Measurements from ENCODE around the gene C1QTNF7.
A peak's percentile ranks its signal among the peaks of the same experiment; 100 is the strongest.

Gene C1QTNF7

GRCh38 chr4:15427701-15428100, at the start of gene C1QTNF7:
TSS of gene C1QTNF7 (plus strand) at chr4:15428033. CDS start at chr4:15435744, 7,711 bp downstream.
- Mint-ChIP-seq H3K27ac (no peak within 1 kb of the TSS), H3K36me3 (ENCODE audit: low read depth) (no peaks in the 10 kb centered on the region), H3K4me1 (ENCODE audit: low read depth) (peaks cover 28% of the 10 kb centered on the region), H3K4me3 (no peak within 1 kb of the TSS), H3K27me3 (ENCODE audit: low read depth) (no peaks in the 10 kb centered on the region), H3K9me3 (no peaks in the 10 kb centered on the region)
- DNase-seq (ENCODE audit: low spot score) = no peak

- Mint-ChIP-seq H3K27ac (no peak overlapping the region), H3K4me1 (ENCODE audit: low read depth) (peaks cover 54% of the 10 kb centered on the region)
Measured at GRCh38 chr4:15378062-15378461, 49.8 kb upstream of the C1QTNF7 start.

GRCh38 chr4:15378493-15378892, 49.3 kb upstream of the C1QTNF7 start:
- H3K36me3 Mint-ChIP-seq (ENCODE audit: low read depth) = peaks cover 2% of the 10 kb centered on the region
- no peak for DNase-seq (ENCODE audit: low spot score)
- H3K4me1 Mint-ChIP-seq (ENCODE audit: low read depth) = peaks cover 49% of the 10 kb centered on the region
- H3K4me3 Mint-ChIP-seq = no peak overlapping the region
- H3K9me3 Mint-ChIP-seq = no peaks in the 10 kb centered on the region
- no peak overlapping the region for H3K27ac Mint-ChIP-seq
- peaks cover 4% of the 10 kb centered on the region for H3K27me3 Mint-ChIP-seq (ENCODE audit: low read depth)

More at GRCh38 chr4:15378062-15378461, 49.8 kb upstream of the C1QTNF7 start:
- no peak for DNase-seq (ENCODE audit: low spot score)
- no peak overlapping the region for H3K4me3 Mint-ChIP-seq
- H3K9me3 Mint-ChIP-seq = no peaks in the 10 kb centered on the region
- H3K36me3 Mint-ChIP-seq (ENCODE audit: low read depth) = peaks cover 2% of the 10 kb centered on the region
- H3K27me3 Mint-ChIP-seq (ENCODE audit: low read depth) = peaks cover 4% of the 10 kb centered on the region

- Mint-ChIP-seq H3K4me1 (ENCODE audit: low read depth) (peaks cover 22% of the 10 kb centered on the region), H3K27ac (no peak overlapping the region), H3K36me3 (ENCODE audit: low read depth) (no peaks in the 10 kb centered on the region), H3K4me3 (no peak overlapping the region), H3K27me3 (ENCODE audit: low read depth) (peaks cover 12% of the 10 kb centered on the region), H3K9me3 (no peaks in the 10 kb centered on the region)
- DNase-seq (ENCODE audit: low spot score) = no peak
Measured at GRCh38 chr4:15381806-15382338, 46.0 kb upstream of the C1QTNF7 start.

GRCh38 chr4:15382669-15383273, 45.1 kb upstream of the C1QTNF7 start:
- H3K27ac Mint-ChIP-seq = no peak overlapping the region
- H3K36me3 Mint-ChIP-seq (ENCODE audit: low read depth) = no peaks in the 10 kb centered on the region
- DNase-seq (ENCODE audit: low spot score) = no peak
- H3K9me3 Mint-ChIP-seq = no peaks in the 10 kb centered on the region
- no peak overlapping the region for H3K4me3 Mint-ChIP-seq
- H3K27me3 Mint-ChIP-seq (ENCODE audit: low read depth) = peaks cover 12% of the 10 kb centered on the region
- peaks cover 13% of the 10 kb centered on the region for H3K4me1 Mint-ChIP-seq (ENCODE audit: low read depth)

GRCh38 chr4:15385515-15385914, 42.3 kb upstream of the C1QTNF7 start:
- Mint-ChIP-seq H3K4me1 (ENCODE audit: low read depth) (peaks cover 6% of the 10 kb centered on the region), H3K27me3 (ENCODE audit: low read depth) (peaks cover 16% of the 10 kb centered on the region), H3K36me3 (ENCODE audit: low read depth) (no peaks in the 10 kb centered on the region), H3K9me3 (no peaks in the 10 kb centered on the region), H3K4me3 (no peak overlapping the region), H3K27ac (no peak overlapping the region)
- DNase-seq (ENCODE audit: low spot score) = no peak

GRCh38 chr4:15385928-15386327, 41.9 kb upstream of the C1QTNF7 start:
- Mint-ChIP-seq H3K4me3 (no peak overlapping the region), H3K9me3 (no peaks in the 10 kb centered on the region), H3K27ac (no peak overlapping the region), H3K27me3 (ENCODE audit: low read depth) (peaks cover 16% of the 10 kb centered on the region), H3K4me1 (ENCODE audit: low read depth) (peaks cover 6% of the 10 kb centered on the region), H3K36me3 (ENCODE audit: low read depth) (no peaks in the 10 kb centered on the region)
- no peak for DNase-seq (ENCODE audit: low spot score)

GRCh38 chr4:15390494-15390893, 37.3 kb upstream of the C1QTNF7 start:
- H3K4me1 Mint-ChIP-seq (ENCODE audit: low read depth) = no peaks in the 10 kb centered on the region

GRCh38 chr4:15392053-15392805, 35.6 kb upstream of the C1QTNF7 start:
- H3K4me3 Mint-ChIP-seq = no peak overlapping the region
- H3K36me3 Mint-ChIP-seq (ENCODE audit: low read depth) = no peaks in the 10 kb centered on the region
- no peak for DNase-seq (ENCODE audit: low spot score)
- no peak overlapping the region for H3K27ac Mint-ChIP-seq
- no peaks in the 10 kb centered on the region for H3K9me3 Mint-ChIP-seq
- peaks cover 4% of the 10 kb centered on the region for H3K27me3 Mint-ChIP-seq (ENCODE audit: low read depth)
- H3K4me1 Mint-ChIP-seq (ENCODE audit: low read depth) = peaks cover 3% of the 10 kb centered on the region

More at GRCh38 chr4:15390494-15390893, 37.3 kb upstream of the C1QTNF7 start:
- no peak overlapping the region for H3K27ac Mint-ChIP-seq
- peaks cover 4% of the 10 kb centered on the region for H3K27me3 Mint-ChIP-seq (ENCODE audit: low read depth)
- no peak for DNase-seq (ENCODE audit: low spot score)
- H3K9me3 Mint-ChIP-seq = no peaks in the 10 kb centered on the region
- H3K4me3 Mint-ChIP-seq = no peak overlapping the region
- no peaks in the 10 kb centered on the region for H3K36me3 Mint-ChIP-seq (ENCODE audit: low read depth)

- Mint-ChIP-seq H3K36me3 (ENCODE audit: low read depth) (no peaks in the 10 kb centered on the region), H3K4me1 (ENCODE audit: low read depth) (peaks cover 7% of the 10 kb centered on the region), H3K27ac (no peak overlapping the region), H3K9me3 (no peaks in the 10 kb centered on the region), H3K27me3 (ENCODE audit: low read depth) (no peaks in the 10 kb centered on the region), H3K4me3 (no peak overlapping the region)
- DNase-seq (ENCODE audit: low spot score) = no peak
Measured at GRCh38 chr4:15395311-15395710, 32.5 kb upstream of the C1QTNF7 start.

- Mint-ChIP-seq H3K36me3 (ENCODE audit: low read depth) (no peaks in the 10 kb centered on the region), H3K27ac (no peak overlapping the region), H3K9me3 (no peaks in the 10 kb centered on the region), H3K4me3 (no peak overlapping the region), H3K27me3 (ENCODE audit: low read depth) (no peaks in the 10 kb centered on the region), H3K4me1 (ENCODE audit: low read depth) (peaks cover 16% of the 10 kb centered on the region)
- peak; percentile 50 for DNase-seq (ENCODE audit: low spot score)
Measured at GRCh38 chr4:15396157-15396800, 31.6 kb upstream of the C1QTNF7 start.

- peaks cover 29% of the 10 kb centered on the region for H3K4me1 Mint-ChIP-seq (ENCODE audit: low read depth)
- H3K36me3 Mint-ChIP-seq (ENCODE audit: low read depth) = no peaks in the 10 kb centered on the region
- no peak overlapping the region for H3K4me3 Mint-ChIP-seq
- no peaks in the 10 kb centered on the region for H3K9me3 Mint-ChIP-seq
- H3K27ac Mint-ChIP-seq = no peak overlapping the region
- DNase-seq (ENCODE audit: low spot score) = no peak
- peaks cover 1% of the 10 kb centered on the region for H3K27me3 Mint-ChIP-seq (ENCODE audit: low read depth)
Measured at GRCh38 chr4:15398001-15398400, 29.8 kb upstream of the C1QTNF7 start.

- Mint-ChIP-seq H3K36me3 (ENCODE audit: low read depth) (no peaks in the 10 kb centered on the region), H3K27me3 (ENCODE audit: low read depth) (peaks cover 6% of the 10 kb centered on the region), H3K4me3 (no peak overlapping the region), H3K9me3 (no peaks in the 10 kb centered on the region), H3K27ac (no peak overlapping the region), H3K4me1 (ENCODE audit: low read depth) (peaks cover 32% of the 10 kb centered on the region)
- DNase-seq (ENCODE audit: low spot score) = no peak
Measured at GRCh38 chr4:15398732-15399131, 29.1 kb upstream of the C1QTNF7 start.

- no peak for DNase-seq (ENCODE audit: low spot score)
- no peak overlapping the region for H3K4me3 Mint-ChIP-seq
- H3K4me1 Mint-ChIP-seq (ENCODE audit: low read depth) = peaks cover 32% of the 10 kb centered on the region
- H3K9me3 Mint-ChIP-seq = no peaks in the 10 kb centered on the region
- H3K27ac Mint-ChIP-seq = no peak overlapping the region
- peaks cover 9% of the 10 kb centered on the region for H3K27me3 Mint-ChIP-seq (ENCODE audit: low read depth)
- H3K36me3 Mint-ChIP-seq (ENCODE audit: low read depth) = no peaks in the 10 kb centered on the region
Measured at GRCh38 chr4:15400226-15400625, 27.6 kb upstream of the C1QTNF7 start.
